Neutrophil (primary cell): ENCODE data around the gene GP1BB.

Experiments used
- H3K27ac ChIP-seq: fragments of 200-600 bp; sonication (generic); 2 replicates; pipeline ENCODE4 v1.5.1; 2016; ENCODE audit warnings: mild to moderate bottlenecking, moderate library complexity
- H3K27me3 ChIP-seq: fragments of 200-600 bp; sonication (generic); 2 replicates; pipeline ENCODE4 v1.6.0; 2016; ENCODE audit warnings: mild to moderate bottlenecking
- H3K36me3 ChIP-seq: fragments of 200-600 bp; sonication (generic); 2 replicates; pipeline ENCODE4 v1.5.1; 2017
- H3K4me1 ChIP-seq, 2 experiments: fragments of 200-600 bp in 1 of 2; sonication (generic) in 1 of 2; 1 replicate in 1 of 2; 2 replicates in 1 of 2; pipeline versions ENCODE4 v1.5.1 to v1.6.1; 2013 to 2016; ENCODE audit warnings: low read depth in 1 of 2, low read length in 1 of 2, mild to moderate bottlenecking in 1 of 2, moderate library complexity in 1 of 2; ENCODE audit not compliant: control insufficient read depth in 1 of 2, insufficient read depth in 1 of 2
- H3K4me3 ChIP-seq, 2 experiments: fragments of 200-600 bp in 1 of 2; sonication (generic) in 1 of 2; 1 replicate in 1 of 2; 2 replicates in 1 of 2; pipeline ENCODE4 v1.5.1; 2013 to 2016; ENCODE audit warnings: low read depth in 1 of 2, low read length in 1 of 2, mild to moderate bottlenecking in 1 of 2, moderate library complexity in 1 of 2
- H3K9me3 ChIP-seq: fragments of 200-600 bp; sonication (generic); 2 replicates; pipeline ENCODE4 v1.5.1; 2016
- CTCF ChIP-seq: fragments of 200-600 bp; sonication (generic); IDR thresholded peaks from 2 replicates; pipeline ENCODE4 v1.5.1; 2016; ENCODE audit warnings: antibody characterized with exemption

Gene GP1BB

GRCh38 chr22:19748139-19748538, 24.8 kb downstream of the GP1BB start:
- Histone ChIP-seq H3K4me1 (no peaks in the 10 kb centered on the region), H3K9me3 (no peaks in the 10 kb centered on the region), H3K36me3 (no peaks in the 10 kb centered on the region), H3K27me3 (peaks cover 53% of the 10 kb centered on the region), H3K27ac (no peak overlapping the region), H3K4me3 (no peak overlapping the region)
- no peak for TF ChIP-seq CTCF

GRCh38 chr22:19748991-19749664, 25.8 kb downstream of the GP1BB start:
- no peak overlapping the region for H3K4me3 ChIP-seq
- no peaks in the 10 kb centered on the region for H3K9me3 ChIP-seq
- H3K36me3 ChIP-seq, result no peaks in the 10 kb centered on the region
- H3K27ac ChIP-seq, result no peak overlapping the region
- H3K27me3 ChIP-seq, result peaks cover 62% of the 10 kb centered on the region
- TF ChIP-seq CTCF, result no peak
- no peaks in the 10 kb centered on the region for H3K4me1 ChIP-seq

GRCh38 chr22:19749876-19750275, 26.5 kb downstream of the GP1BB start:
- TF ChIP-seq CTCF, result no peak
- Histone ChIP-seq H3K27me3 (peaks cover 70% of the 10 kb centered on the region), H3K36me3 (no peaks in the 10 kb centered on the region), H3K9me3 (no peaks in the 10 kb centered on the region), H3K4me1 (no peaks in the 10 kb centered on the region), H3K4me3 (no peak overlapping the region), H3K27ac (no peak overlapping the region)

GRCh38 chr22:19750507-19751490, 27.5 kb downstream of the GP1BB start:
- Histone ChIP-seq H3K27me3 (peaks cover 79% of the 10 kb centered on the region), H3K27ac (no peak overlapping the region), H3K9me3 (no peaks in the 10 kb centered on the region), H3K4me3 (no peak overlapping the region), H3K36me3 (no peaks in the 10 kb centered on the region), H3K4me1 (no peaks in the 10 kb centered on the region)
- no peak for TF ChIP-seq CTCF

- Histone ChIP-seq H3K36me3 (no peaks in the 10 kb centered on the region), H3K27ac (no peak overlapping the region), H3K9me3 (no peaks in the 10 kb centered on the region), H3K4me3 (no peak overlapping the region), H3K4me1 (peaks cover 3 to 8% of the 10 kb centered on the region in 2 experiments), H3K27me3 (peaks cover 88% of the 10 kb centered on the region)
- no peak for TF ChIP-seq CTCF
Measured at GRCh38 chr22:19751497-19752245, 28.3 kb downstream of the GP1BB start.
